Memory B cell (primary cell): Measurements from ENCODE around the gene UST.
"Not testable (repeated sequence)": the region's sequence is repeated elsewhere in the genome, so short reads cannot be mapped to it uniquely, and the experiment has no call there.

Experiments used
- ATAC-seq: fragments of 150-1000 bp; cut with Tn5 transposase; 2 replicates; pipeline ENCODE4 v1.10.0; 2021; ENCODE audit warnings: low read depth, mild to moderate bottlenecking, moderate library complexity
- DNase-seq, 2 donors: peaks; one replicate each; pipeline ENCODE4 v3.0.0; 2022; ENCODE audit warnings: low spot score in 2 of 2
- H3K27ac Mint-ChIP-seq: one replicate; pipeline ENCODE4 v1.8.0; 2022; ENCODE audit warnings: mild to moderate bottlenecking, moderate library complexity, mixed read lengths
- H3K27me3 Mint-ChIP-seq: one replicate; pipeline ENCODE4 v1.8.0; 2022; ENCODE audit warnings: mixed read lengths
- H3K36me3 Mint-ChIP-seq: one replicate; pipeline ENCODE4 v1.8.0; 2022; ENCODE audit warnings: mild to moderate bottlenecking, mixed read lengths
- H3K4me1 Mint-ChIP-seq: one replicate; pipeline ENCODE4 v1.8.0; 2022; ENCODE audit warnings: mixed read lengths
- H3K4me3 Mint-ChIP-seq: one replicate; pipeline ENCODE4 v1.8.0; 2022; ENCODE audit warnings: mild to moderate bottlenecking, moderate library complexity, mixed read lengths
- H3K9me3 Mint-ChIP-seq: one replicate; pipeline ENCODE4 v1.8.0; 2022; ENCODE audit warnings: mixed read lengths

UST gene

DNA sequence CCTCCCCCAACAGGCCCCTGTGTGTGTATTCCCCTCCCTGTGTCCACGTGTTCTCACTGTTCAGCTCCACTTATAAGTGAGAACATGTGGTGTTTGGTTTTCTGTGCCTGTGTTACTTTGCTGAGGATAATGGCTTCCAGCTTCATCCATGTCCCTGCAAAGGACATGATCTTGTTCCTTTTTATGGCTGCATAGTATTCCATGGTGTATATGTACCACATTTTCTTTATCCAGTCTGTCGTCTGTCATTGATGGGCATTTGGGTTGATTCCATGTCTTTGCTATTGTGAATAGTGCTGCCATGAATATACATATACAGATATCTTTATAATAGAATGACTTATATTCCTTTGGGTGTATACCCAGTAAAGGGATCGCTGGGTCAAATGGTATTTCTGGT lies 106.3 kb downstream of the UST start:
- H3K27me3 Mint-ChIP-seq, H3K27ac Mint-ChIP-seq, DNase-seq, H3K4me3 Mint-ChIP-seq, H3K36me3 Mint-ChIP-seq, H3K9me3 Mint-ChIP-seq, ATAC-seq: not testable (repeated sequence)
- peaks cover 42% of the 10 kb centered on the region for H3K4me1 Mint-ChIP-seq

DNA sequence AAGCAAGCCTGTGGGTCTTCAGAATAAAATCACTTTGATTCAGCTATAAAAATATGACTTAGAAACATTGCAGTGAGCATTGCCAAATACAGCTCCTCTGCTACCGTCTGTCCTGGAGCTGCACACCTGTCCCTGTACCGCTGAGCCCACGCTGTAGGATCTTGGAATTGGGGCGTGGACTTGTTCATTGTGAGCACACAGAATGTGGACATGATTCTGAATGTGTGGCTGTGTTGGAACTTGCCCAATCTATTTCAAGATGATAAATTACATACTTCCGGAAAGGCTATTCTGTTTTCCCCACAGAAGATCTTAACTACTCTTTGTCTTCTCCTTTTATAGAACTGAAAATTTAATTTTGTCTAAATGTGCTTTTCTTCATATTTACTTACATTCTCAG lies 107.3 kb downstream of the UST start:
- H3K9me3 Mint-ChIP-seq, result no peaks in the 10 kb centered on the region
- H3K4me3 Mint-ChIP-seq, result no peak overlapping the region
- peaks cover 44% of the 10 kb centered on the region for H3K4me1 Mint-ChIP-seq
- DNase-seq, result no peak
- H3K27me3 Mint-ChIP-seq, result no peaks in the 10 kb centered on the region
- no peak overlapping the region for H3K27ac Mint-ChIP-seq
- no peaks in the 10 kb centered on the region for H3K36me3 Mint-ChIP-seq
- no peak for ATAC-seq

DNA sequence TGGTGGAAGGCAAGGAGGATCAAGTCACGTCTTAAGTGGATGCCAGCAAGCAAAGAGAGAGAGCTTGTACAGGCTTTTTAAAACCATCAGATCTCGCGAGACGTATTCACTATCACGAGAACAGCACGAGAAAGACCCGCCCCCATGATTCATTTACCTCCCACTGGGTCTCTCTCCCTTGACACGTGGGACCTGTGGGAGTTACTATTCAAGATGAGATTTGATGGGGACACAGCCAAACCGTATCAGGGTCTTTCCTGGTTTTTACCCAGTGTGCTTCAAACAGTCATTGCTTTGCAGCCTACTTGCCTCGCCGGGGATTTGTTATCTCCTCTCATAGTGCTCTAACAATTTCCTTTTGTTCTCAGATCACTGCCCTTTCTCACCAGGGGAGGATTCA lies 108.2 kb downstream of the UST start:
- Mint-ChIP-seq H3K9me3 (no peaks in the 10 kb centered on the region), H3K4me3 (no peak overlapping the region), H3K27me3 (no peaks in the 10 kb centered on the region), H3K27ac (no peak overlapping the region), H3K4me1 (peaks cover 42% of the 10 kb centered on the region), H3K36me3 (no peaks in the 10 kb centered on the region)
- ATAC-seq (no peak), DNase-seq (no peak)

DNA sequence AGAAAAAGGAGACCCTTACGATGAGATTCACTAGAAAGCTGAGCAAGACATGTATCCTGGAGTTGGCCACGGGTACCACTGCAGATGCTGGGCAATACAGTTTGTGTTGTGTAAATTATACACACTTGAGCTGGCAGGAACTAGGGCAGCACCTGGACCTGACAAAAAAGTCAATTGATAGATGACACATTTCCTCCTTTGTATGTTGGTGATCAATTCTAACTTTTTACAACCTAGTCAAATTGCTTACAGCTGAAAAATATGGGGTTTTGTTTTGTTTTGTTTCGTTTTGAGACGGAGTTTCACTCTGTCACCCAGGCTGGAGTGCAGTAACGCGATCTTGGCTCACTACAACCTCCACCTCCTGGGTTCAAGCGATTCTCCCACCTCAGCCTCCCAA lies 108.9 kb downstream of the UST start:
- ATAC-seq (peak; percentile 15), DNase-seq (no peak)
- no peaks in the 10 kb centered on the region for H3K36me3 Mint-ChIP-seq
- H3K9me3 Mint-ChIP-seq, result no peaks in the 10 kb centered on the region
- no peaks in the 10 kb centered on the region for H3K27me3 Mint-ChIP-seq
- peaks cover 40% of the 10 kb centered on the region for H3K4me1 Mint-ChIP-seq
- H3K4me3 Mint-ChIP-seq, result no peak overlapping the region
- H3K27ac Mint-ChIP-seq, result no peak overlapping the region

DNA sequence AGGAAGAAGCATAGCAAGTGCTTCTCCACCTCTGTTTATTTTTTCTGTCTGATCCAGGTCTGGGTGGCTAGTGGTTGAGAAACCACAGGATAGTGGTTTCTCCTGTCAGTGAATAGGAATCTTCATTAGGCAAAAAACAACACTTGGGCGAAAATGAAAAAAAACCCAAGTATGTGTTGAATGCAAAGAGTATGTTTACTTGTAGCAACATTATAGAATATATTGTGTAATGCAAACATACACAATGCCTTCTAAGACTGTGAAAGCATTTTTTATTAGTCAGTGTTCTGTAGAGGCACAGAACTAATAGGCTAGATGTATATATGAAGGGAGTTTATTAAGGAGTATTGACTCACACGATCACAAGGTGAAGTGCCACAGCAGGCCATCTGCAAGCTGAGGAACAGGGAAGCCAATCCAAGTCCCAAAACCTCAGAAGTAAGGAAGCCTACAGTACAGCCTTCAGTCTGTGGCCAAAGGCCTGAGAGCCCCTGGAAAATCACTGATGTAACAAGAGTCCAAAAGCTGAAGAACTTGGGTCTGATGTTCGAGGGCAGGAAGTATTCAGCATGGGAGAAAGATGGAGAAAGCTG lies 111.1 kb downstream of the UST start:
- H3K27ac Mint-ChIP-seq, result peak overlapping the region; percentile 68
- no peak for ATAC-seq
- DNase-seq, result no peak
- H3K27me3 Mint-ChIP-seq, result no peaks in the 10 kb centered on the region
- H3K4me3 Mint-ChIP-seq, result no peak overlapping the region
- H3K36me3 Mint-ChIP-seq, result peaks cover 7% of the 10 kb centered on the region
- peaks cover 49% of the 10 kb centered on the region for H3K4me1 Mint-ChIP-seq
- H3K9me3 Mint-ChIP-seq, result peaks cover 8% of the 10 kb centered on the region

DNA sequence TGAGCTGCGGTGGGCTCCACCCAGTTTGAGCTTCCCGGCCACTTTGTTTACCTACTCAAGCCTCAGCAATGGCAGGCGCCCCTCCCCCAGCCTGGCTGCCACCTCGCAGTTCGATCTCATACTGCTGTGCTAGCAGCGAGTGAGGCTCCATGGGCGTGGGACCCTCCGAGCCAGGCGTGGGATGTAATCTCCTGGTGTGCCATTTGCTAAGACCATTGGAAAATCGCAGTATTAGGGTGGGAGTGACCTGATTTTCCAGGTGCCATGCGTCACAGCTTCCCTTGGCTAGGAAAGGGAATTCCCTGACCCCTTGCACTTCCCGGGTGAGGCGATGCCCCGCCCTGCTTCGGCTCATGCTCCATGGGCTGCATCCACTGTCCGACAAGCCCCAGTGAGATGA lies 117.3 kb downstream of the UST start:
- not testable (repeated sequence) for H3K27ac Mint-ChIP-seq
- peaks cover 53% of the 10 kb centered on the region for H3K4me1 Mint-ChIP-seq

DNA sequence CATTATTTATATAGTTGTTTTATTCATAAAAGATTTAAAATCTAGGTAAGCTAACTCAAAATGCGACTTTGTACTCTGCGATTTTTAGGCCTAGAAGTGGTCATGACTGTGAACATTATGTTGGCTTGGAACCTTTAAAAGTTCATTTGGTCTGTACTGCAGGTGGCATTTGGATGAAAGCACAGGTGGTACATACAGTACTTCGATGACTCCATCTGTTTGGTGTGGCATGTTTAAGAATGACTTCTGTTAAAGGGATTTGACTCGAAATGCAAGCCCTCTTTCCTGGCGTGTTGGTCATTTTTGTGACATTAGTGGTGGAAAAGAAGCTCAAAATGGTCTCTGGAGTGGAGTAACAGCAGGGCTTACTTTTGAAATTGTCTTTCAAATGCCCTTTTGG lies 118.1 kb downstream of the UST start:
- H3K27me3 Mint-ChIP-seq, result no peaks in the 10 kb centered on the region
- ATAC-seq, result no peak
- DNase-seq, result no peak
- H3K4me1 Mint-ChIP-seq, result peaks cover 58% of the 10 kb centered on the region
- no peak overlapping the region for H3K4me3 Mint-ChIP-seq
- peak overlapping the region; percentile 25 for H3K27ac Mint-ChIP-seq
- H3K36me3 Mint-ChIP-seq, result peaks cover 9% of the 10 kb centered on the region
- peaks cover 8% of the 10 kb centered on the region for H3K9me3 Mint-ChIP-seq

More for the DNA sequence above, 117.3 kb downstream of the UST start:
- H3K4me3 Mint-ChIP-seq, result peak overlapping the region; percentile 18
- not testable (repeated sequence) for H3K9me3 Mint-ChIP-seq, DNase-seq, H3K27me3 Mint-ChIP-seq, H3K36me3 Mint-ChIP-seq, ATAC-seq

DNA sequence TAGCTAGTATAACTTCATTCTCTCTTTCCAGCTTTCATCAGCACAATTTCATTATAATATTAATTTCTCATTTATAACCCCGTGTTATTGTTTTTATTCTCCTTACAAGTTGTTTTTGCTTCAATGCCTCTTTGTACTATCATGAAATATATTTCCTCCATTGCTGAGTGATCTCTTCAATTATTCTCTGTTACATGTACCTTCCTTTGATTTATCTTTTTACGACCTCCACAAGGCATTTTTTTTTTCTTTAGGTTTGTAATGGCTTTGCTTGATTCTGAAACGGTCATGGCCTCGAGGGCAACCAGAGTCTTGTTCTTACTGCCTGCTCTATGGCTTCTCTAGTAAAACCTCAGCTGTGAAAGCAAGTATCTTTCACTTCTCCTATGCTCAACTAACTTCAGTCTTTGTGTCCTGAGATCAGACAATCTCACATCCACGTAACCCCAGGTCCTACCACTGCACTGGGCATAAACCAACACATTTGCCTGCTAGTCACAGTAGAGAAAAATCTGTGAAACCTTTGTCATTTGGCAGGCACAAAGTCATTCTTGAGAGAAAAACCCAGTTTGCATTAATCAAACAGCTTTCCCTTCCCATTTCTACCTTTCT lies 119.9 kb downstream of the UST start:
- H3K36me3 Mint-ChIP-seq, result peaks cover 5% of the 10 kb centered on the region
- H3K27ac Mint-ChIP-seq, result peak overlapping the region; percentile 91
- peaks cover 3% of the 10 kb centered on the region for H3K9me3 Mint-ChIP-seq
- H3K27me3 Mint-ChIP-seq, result no peaks in the 10 kb centered on the region
- peak overlapping the region; percentile 76 for H3K4me3 Mint-ChIP-seq
- ATAC-seq (peak; percentile 95), DNase-seq (peak in 1 of 2 donors; percentile 52)
- peaks cover 60% of the 10 kb centered on the region for H3K4me1 Mint-ChIP-seq

DNA sequence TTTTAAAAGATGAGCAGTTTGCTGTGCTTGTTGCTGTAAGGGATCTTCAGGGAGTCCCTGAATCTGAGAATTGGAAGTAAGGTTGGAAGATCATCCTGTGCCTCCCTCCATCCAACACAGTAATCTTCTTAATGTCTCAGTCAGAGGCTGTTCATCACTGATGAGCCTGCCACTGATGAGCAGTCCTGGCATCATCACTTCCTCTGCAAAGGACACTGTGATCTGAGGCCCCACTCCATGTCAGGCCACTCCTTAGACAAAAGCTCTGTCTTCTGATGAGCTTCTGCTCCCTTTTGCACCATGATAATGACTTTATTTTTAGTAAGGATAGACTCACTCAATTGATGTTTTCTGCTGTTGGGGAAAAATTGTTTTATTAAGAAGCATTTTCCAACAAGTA lies 121.0 kb downstream of the UST start:
- Mint-ChIP-seq H3K4me3 (peak overlapping the region; percentile 7), H3K27ac (peak overlapping the region; percentile 91), H3K36me3 (peaks cover 4% of the 10 kb centered on the region), H3K4me1 (peaks cover 62% of the 10 kb centered on the region), H3K27me3 (no peaks in the 10 kb centered on the region), H3K9me3 (no peaks in the 10 kb centered on the region)
- no peak for DNase-seq
- no peak for ATAC-seq

DNA sequence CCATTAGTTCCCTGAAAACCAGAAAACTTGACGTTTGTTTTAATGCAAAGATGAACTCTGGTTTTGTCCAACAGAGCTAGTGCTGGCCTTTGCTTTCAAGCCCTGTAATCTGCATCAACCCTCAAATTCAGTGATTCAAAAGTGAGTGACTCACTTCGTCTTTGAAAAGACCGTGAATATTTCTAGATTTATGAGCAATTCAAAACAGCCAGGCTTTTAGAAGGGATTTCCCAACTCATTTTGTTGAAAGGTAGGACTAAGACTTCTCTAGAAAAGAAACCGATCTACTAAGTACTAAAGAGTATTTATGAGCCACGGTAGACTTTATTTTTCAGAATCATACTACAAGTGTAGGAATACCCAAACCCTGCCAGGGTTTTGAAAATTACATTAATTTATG lies 121.5 kb downstream of the UST start:
- Mint-ChIP-seq H3K27ac (peak overlapping the region; percentile 91), H3K27me3 (no peaks in the 10 kb centered on the region), H3K36me3 (peaks cover 2% of the 10 kb centered on the region), H3K4me1 (peaks cover 58% of the 10 kb centered on the region), H3K4me3 (no peak overlapping the region), H3K9me3 (no peaks in the 10 kb centered on the region)
- ATAC-seq (no peak), DNase-seq (no peak)

DNA sequence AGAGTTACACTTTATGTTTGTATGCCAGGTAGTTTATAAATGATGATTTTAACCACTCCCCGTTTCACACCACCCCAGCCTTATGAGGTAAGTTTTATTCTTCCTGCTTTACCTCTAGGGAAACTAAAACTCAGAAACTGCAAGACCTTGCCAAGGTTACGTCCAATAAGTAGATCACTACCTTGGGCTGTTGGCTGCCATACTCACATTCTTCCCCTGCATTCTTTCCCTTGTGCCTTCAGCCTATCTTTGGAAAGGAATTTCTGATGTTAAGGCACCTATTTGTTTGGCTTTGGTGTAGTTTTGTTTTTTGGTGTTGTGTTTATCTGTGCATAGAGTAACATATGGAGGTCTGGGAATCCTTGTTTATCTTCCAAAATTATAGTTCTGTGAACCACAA lies 122.1 kb downstream of the UST start:
- Mint-ChIP-seq H3K4me1 (peaks cover 62% of the 10 kb centered on the region), H3K9me3 (no peaks in the 10 kb centered on the region), H3K27me3 (no peaks in the 10 kb centered on the region), H3K36me3 (peaks cover 2% of the 10 kb centered on the region), H3K27ac (no peak overlapping the region), H3K4me3 (no peak overlapping the region)
- DNase-seq (no peak), ATAC-seq (no peak)

DNA sequence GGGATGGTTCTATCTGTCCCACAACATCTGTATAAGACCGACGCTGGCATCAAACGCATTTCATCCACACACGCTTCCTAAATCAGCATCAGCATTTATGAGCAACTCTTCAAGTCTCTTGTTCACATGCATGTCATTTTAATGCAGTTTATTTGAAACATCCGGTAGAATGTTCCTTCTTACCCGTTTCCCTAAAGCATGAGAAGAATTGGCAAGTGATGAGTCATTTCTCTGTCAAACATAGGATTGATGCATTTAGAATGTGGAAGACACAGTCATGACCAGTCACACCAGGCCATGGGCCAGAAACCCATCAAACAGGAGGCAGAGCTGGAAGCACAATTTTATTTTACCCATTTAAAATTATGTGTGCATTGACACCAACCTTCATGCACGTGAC lies 122.8 kb downstream of the UST start:
- DNase-seq (no peak), ATAC-seq (no peak)
- Mint-ChIP-seq H3K27ac (peak overlapping the region; percentile 35), H3K4me3 (no peak overlapping the region), H3K9me3 (no peaks in the 10 kb centered on the region), H3K27me3 (no peaks in the 10 kb centered on the region), H3K4me1 (peaks cover 57% of the 10 kb centered on the region), H3K36me3 (peaks cover 2% of the 10 kb centered on the region)

DNA sequence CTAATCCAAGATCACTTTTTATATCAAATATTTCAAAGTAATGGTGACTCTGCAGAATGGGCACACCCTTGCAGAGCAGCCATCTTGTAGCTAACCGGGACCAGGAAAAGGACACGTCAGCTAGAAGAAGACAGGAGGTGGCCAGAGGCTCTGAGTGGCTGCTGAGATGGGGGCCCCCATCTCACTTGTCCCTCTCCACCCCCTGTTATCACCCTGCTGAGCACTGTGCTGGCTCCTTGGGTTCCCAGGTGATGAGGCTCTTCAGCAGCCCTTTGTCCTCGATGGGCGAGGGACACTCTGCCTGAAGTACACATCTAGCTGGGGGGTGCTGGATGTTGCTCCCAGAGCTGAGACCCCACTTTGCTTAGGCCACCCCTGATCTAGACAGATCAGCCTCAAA lies 126.3 kb downstream of the UST start:
- H3K27me3 Mint-ChIP-seq, result no peaks in the 10 kb centered on the region
- peaks cover 2% of the 10 kb centered on the region for H3K36me3 Mint-ChIP-seq
- H3K4me1 Mint-ChIP-seq, result peaks cover 52% of the 10 kb centered on the region
- DNase-seq (no peak), ATAC-seq (no peak)
- no peak overlapping the region for H3K4me3 Mint-ChIP-seq
- no peak overlapping the region for H3K27ac Mint-ChIP-seq
- H3K9me3 Mint-ChIP-seq, result no peaks in the 10 kb centered on the region

DNA sequence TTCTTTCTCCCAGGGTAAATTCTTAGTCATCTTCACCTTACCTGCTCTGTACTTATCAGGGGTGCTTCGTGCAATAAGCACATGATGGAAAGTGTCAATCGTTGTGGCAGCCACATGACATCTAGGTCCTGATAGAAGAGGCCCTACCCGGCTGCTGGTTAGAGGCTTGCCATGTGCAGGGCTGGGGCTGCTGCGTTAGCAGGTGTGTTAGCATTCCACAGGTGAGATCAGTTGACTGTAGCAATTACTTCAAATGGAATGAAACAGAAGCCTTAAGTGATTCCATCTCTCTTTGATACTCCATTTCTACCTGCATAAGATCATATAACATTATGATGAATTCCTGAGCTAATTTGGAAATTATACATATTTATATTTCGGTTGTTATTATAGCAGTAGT lies 127.0 kb downstream of the UST start:
- Mint-ChIP-seq H3K27ac (no peak overlapping the region), H3K4me3 (no peak overlapping the region), H3K9me3 (no peaks in the 10 kb centered on the region), H3K36me3 (peaks cover 2% of the 10 kb centered on the region), H3K27me3 (no peaks in the 10 kb centered on the region), H3K4me1 (peaks cover 57% of the 10 kb centered on the region)
- DNase-seq, result no peak
- ATAC-seq, result no peak

DNA sequence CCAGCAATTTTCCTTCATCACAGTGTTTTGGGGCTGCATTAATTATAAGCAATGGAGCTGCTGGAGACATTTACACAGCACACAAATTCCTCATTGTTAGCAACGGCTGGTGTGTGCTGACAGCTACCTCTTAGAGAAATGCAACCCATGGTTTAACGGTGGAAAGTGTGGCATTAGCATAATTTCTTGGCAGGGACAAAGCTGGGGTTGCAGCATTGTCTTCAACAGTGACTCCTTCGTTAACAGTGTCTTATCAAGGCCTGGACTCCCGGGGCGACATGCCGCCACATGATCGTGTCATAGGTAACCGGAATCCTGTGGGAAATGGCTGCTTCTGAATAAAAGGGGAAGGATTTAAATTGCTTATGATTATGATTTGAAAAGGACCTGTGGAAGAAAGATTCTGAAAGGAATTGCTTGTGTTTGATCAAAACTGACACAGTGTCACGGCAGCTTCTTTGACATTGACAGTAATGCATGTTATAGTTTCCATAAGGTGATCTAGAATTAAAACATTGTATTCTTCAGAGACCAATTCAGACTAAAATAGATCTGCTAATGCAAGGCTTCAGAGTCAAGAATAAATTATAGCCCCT lies 128.0 kb downstream of the UST start:
- no peak overlapping the region for H3K27ac Mint-ChIP-seq
- peaks cover 50% of the 10 kb centered on the region for H3K4me1 Mint-ChIP-seq
- H3K9me3 Mint-ChIP-seq, result no peaks in the 10 kb centered on the region
- H3K4me3 Mint-ChIP-seq, result no peak overlapping the region
- H3K27me3 Mint-ChIP-seq, result no peaks in the 10 kb centered on the region
- no peak for DNase-seq
- peaks cover 2% of the 10 kb centered on the region for H3K36me3 Mint-ChIP-seq
- ATAC-seq, result no peak
